ENCODE data around the gene SLC7A7. TPM values are rescaled to one million over a fixed set of nuclear protein-coding genes. Genes with fewer than 3 reads are reported as not detected.

SLC7A7 gene
- total and polyA plus RNA-seq, 9 of the 15 experiments (the other 6 are each of a cell fraction or from before 2014, with no cell fraction given) = 0.07 to 0.68 (median 0.41) TPM

DNA sequence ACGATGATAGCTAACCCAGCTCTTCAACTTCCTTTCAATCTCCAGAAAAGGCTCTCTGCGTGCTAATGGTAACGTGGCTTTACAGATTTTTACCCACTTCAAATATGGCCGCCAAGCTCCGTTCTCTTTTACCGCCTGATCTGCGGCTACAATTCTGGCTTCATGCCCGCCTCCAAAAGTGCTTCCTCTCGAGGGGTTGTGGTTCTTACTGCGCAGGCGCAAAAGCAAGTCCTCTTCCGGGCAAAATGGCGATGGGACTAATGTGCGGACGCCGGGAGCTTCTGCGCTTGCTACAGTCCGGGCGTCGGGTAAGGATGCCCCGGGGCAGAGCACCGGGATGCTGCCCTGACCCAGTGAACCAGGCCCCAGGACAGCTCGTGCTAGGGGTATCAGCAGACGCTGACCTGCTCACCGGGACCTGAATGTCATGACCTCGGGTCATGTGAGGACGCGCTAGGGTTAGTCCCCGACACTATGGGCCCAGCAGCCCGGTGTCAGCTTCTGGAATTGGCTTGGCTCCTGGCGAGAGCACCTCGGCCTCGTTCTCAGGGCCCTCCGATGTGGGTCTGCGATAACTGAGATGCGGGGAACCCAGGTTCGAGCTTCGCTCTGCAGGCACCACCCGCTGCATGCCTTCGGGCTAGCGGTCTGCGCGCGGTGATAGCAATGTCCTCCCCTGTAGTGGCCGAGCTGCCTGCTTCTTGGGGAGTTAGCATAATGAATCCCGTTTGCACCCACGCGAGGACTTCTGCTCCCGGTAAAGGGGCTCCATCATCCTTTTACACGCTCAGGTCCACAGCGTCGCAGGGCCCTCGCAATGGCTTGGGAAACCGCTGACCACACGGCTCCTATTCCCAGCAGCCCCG lies 48.5 kb downstream of the SLC7A7 start, which contains the start of gene OXA1L (continued):
- TF ChIP-seq TAF9B (IDR thresholded peaks at IDR 0.05; ENCODE audit: partially characterized antibody) = peak; percentile 96
- TF ChIP-seq DIDO1 (tag; IDR thresholded peaks at IDR 0.05; ENCODE audit: low read depth) = no peak
- TF ChIP-seq CHD1 (IDR thresholded peaks at IDR 0.05; ENCODE audit: low read length) = peak; percentile 50
- no peak for TF ChIP-seq CHCHD3 (CRISPR knock-in tag; IDR thresholded peaks at IDR 0.05)
- TF ChIP-seq HCFC1 (IDR thresholded peaks at IDR 0.05; ENCODE audit: low read depth, low read length) = peak; percentile 69
- TF ChIP-seq OTX1 (CRISPR knock-in tag; IDR thresholded peaks at IDR 0.05) = no peak
- no peak for TF ChIP-seq GABPB2 (CRISPR knock-in tag; conservative IDR thresholded peaks at IDR 0.05)
- no peak for TF ChIP-seq WHSC1 (IDR thresholded peaks at IDR 0.05; ENCODE audit: low read length)
- TF ChIP-seq, protein P1, sequence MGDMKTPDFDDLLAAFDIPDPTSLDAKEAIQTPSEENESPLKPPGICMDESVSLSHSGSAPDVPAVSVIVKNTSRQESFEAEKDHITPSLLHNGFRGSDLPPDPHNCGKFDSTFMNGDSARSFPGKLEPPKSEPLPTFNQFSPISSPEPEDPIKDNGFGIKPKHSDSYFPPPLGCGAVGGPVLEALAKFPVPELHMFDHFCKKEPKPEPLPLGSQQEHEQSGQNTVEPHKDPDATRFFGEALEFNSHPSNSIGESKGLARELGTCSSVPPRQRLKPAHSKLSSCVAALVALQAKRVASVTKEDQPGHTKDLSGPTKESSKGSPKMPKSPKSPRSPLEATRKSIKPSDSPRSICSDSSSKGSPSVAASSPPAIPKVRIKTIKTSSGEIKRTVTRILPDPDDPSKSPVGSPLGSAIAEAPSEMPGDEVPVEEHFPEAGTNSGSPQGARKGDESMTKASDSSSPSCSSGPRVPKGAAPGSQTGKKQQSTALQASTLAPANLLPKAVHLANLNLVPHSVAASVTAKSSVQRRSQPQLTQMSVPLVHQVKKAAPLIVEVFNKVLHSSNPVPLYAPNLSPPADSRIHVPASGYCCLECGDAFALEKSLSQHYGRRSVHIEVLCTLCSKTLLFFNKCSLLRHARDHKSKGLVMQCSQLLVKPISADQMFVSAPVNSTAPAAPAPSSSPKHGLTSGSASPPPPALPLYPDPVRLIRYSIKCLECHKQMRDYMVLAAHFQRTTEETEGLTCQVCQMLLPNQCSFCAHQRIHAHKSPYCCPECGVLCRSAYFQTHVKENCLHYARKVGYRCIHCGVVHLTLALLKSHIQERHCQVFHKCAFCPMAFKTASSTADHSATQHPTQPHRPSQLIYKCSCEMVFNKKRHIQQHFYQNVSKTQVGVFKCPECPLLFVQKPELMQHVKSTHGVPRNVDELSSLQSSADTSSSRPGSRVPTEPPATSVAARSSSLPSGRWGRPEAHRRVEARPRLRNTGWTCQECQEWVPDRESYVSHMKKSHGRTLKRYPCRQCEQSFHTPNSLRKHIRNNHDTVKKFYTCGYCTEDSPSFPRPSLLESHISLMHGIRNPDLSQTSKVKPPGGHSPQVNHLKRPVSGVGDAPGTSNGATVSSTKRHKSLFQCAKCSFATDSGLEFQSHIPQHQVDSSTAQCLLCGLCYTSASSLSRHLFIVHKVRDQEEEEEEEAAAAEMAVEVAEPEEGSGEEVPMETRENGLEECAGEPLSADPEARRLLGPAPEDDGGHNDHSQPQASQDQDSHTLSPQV (IDR thresholded peaks at IDR 0.05) = peak; percentile 48
- TF ChIP-seq MEIS2 (IDR thresholded peaks at IDR 0.05; ENCODE audit: partially characterized antibody) = peak; percentile 62
- TF ChIP-seq EZH2 (IDR thresholded peaks at IDR 0.05; ENCODE audit: borderline replicate concordance, low read depth, low read length) = no peak
- TF ChIP-seq ADNP (tag; IDR thresholded peaks at IDR 0.05) = no peak
- peak; percentile 64; the same call in 1 of the 2 replicates for TF ChIP-seq NR2C2 (CRISPR knock-in tag; IDR thresholded peaks at IDR 0.05)
- peak; percentile 99 for TF ChIP-seq NR2C2 (tag; IDR thresholded peaks at IDR 0.05)
- no peak for TF ChIP-seq SREBF2 (CRISPR knock-in tag; IDR thresholded peaks at IDR 0.05)
- TF ChIP-seq, protein P2, sequence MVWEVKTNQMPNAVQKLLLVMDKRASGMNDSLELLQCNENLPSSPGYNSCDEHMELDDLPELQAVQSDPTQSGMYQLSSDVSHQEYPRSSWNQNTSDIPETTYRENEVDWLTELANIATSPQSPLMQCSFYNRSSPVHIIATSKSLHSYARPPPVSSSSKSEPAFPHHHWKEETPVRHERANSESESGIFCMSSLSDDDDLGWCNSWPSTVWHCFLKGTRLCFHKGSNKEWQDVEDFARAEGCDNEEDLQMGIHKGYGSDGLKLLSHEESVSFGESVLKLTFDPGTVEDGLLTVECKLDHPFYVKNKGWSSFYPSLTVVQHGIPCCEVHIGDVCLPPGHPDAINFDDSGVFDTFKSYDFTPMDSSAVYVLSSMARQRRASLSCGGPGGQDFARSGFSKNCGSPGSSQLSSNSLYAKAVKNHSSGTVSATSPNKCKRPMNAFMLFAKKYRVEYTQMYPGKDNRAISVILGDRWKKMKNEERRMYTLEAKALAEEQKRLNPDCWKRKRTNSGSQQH (CRISPR knock-in tag; IDR thresholded peaks at IDR 0.05) = 0 out of 2 replicates have a peak, but pooled peaks have one; percentile 47
- TF ChIP-seq U2AF2 (optimal IDR thresholded peaks at IDR 0.05; ENCODE audit: low read depth, low read length) = no peak
- peak; percentile 55; the same call in 1 of the 2 replicates for TF ChIP-seq MBD2 (IDR thresholded peaks at IDR 0.05; ENCODE audit: borderline replicate concordance, low read depth)
- peak; percentile 31; the same call in 1 of the 2 replicates for TF ChIP-seq ZBTB17 (CRISPR knock-in tag; IDR thresholded peaks at IDR 0.05)
- no peak for TF ChIP-seq ZNF232 (CRISPR knock-in tag; IDR thresholded peaks at IDR 0.05)
- no peak for TF ChIP-seq ZNF253 (CRISPR knock-in tag; conservative IDR thresholded peaks at IDR 0.05)
- TF ChIP-seq, protein P3, sequence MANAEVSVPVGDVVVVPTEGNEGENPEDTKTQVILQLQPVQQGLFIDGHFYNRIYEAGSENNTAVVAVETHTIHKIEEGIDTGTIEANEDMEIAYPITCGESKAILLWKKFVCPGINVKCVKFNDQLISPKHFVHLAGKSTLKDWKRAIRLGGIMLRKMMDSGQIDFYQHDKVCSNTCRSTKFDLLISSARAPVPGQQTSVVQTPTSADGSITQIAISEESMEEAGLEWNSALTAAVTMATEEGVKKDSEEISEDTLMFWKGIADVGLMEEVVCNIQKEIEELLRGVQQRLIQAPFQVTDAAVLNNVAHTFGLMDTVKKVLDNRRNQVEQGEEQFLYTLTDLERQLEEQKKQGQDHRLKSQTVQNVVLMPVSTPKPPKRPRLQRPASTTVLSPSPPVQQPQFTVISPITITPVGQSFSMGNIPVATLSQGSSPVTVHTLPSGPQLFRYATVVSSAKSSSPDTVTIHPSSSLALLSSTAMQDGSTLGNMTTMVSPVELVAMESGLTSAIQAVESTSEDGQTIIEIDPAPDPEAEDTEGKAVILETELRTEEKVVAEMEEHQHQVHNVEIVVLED (CRISPR knock-in tag; IDR thresholded peaks at IDR 0.05) = no peak
